ENCODE results near the gene ATP8B4.

ATP8B4 gene

DNA sequence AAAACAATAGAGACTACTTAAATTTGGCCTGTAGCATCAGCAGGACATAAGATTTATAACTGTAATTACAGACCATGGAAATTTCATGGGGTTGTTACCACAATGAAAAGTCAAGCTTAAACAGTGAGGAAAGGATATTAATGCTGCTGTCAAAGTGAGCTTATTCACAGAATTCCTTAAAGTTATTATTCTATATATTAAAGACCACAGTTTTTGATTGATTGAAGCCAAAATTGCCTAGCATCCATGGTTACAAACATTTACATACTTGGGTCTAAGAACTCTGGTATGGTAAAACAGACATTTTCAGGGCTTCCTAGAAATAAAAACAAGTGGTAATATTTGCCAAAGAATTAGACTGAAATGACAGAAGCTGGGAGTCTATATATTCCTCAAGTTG is 248.6 kb downstream of the ATP8B4 start:
- DNase-seq (ENCODE audit: extremely low read depth in 1 of 2, low read depth in 1 of 2), result no peak

- DNase-seq (ENCODE audit: extremely low read depth in 1 of 2, low read depth in 1 of 2), result no peak
Measured at GRCh38 chr15:49868348-49868747, 250.7 kb downstream of the ATP8B4 start.

DNA sequence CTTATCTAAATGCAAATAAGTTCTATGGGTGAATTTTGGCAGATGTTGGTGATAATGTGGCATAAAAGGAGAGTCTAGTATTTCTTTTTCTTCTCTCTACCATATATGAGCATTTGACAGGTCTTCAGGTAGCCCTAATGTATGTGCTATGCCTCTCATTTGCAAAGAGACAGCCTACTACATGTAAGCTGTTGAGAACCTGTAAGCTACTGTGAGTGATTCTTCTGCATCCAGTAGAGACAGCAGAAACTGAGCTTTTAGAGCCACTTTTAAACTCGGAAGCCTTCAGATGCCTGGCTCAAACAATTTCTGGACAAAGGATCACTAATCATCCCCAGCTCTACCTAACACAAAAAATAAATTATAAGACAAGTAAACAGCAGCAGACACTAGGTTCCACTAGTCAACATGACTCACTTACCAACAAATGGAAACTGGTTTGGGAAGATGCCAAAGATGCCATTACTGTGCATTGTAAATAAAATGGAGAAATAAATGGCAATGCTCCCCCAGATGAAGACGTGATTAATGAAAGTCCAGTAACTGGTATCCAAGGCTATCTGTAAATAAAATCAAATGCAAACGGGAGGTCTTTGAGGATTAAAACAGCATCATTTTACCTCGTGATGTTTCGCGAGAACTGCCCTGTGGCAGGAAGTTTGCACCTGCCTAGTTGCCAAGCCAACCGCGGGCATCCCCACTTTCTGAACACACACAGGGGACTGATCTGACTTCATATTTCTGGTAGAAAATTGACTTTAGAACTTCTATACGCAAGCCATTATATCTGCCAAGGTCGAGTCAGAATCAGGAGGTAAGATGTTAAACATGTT is 252.9 kb downstream of the ATP8B4 start:
- DNase-seq (ENCODE audit: extremely low read depth in 1 of 2, low read depth in 1 of 2), result no peak

DNA sequence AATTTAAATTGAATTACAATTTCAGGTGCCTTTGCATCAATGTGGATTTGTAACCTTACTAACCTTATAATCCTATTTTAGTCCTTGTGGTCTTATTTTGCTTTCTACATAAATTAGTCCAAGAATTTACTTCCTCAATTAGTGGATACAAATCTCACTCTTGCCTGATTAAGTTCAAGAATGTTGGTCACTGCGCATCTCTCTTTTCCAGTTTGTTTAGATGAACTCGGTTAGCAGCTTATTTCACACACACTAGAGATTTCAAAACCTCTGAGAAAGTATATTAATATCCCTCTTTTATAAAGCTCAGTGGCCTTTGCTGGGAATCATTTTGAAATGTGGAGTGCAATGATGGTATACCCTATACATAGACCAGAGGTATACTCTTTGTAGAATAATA is 254.8 kb downstream of the ATP8B4 start:
- no peak for DNase-seq (ENCODE audit: extremely low read depth in 1 of 2, low read depth in 1 of 2)

GRCh38 chr15:49863431-49864224 is 255.4 kb downstream of the ATP8B4 start:
- no peak for DNase-seq (ENCODE audit: extremely low read depth in 1 of 2, low read depth in 1 of 2)

- no peak for DNase-seq (ENCODE audit: extremely low read depth in 1 of 2, low read depth in 1 of 2)
Measured at GRCh38 chr15:49860101-49860500, 258.9 kb downstream of the ATP8B4 start.

GRCh38 chr15:49857496-49858475 is 261.2 kb downstream of the ATP8B4 start:
- no peak for DNase-seq (ENCODE audit: extremely low read depth in 1 of 2, low read depth in 1 of 2)

DNA sequence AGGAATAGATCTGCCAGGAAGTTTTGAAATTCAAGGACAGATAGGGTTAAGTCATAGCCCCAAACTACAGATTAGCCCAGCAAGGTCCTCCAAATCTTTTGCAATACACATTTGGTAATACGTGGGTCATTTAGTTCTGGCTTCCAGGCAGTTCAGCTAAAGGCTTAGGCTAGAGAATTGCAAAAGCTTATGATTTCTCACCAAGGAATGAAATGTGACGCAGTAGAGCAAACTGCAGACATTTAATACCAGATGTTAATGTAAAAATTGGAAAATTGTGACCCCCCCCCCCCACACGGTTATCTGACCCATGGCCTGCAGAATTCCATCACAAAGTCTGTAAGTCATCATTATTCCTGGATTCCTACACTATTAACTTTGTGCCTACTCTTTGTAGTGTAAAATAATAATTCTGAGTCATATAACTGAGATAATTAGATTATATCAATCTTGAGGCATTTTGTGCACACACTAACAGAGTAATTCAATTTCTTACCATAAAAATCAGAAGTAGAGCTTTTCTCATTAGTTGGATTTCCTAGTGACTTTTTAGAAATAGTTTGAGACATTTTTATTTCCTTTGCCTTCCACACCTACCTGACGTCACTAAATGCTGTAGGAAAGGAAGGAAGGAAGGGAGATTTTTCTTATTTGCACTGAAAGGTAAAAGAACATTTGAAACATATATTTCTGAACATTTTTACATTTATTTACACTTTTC is 263.0 kb downstream of the ATP8B4 start:
- no peak for DNase-seq (ENCODE audit: extremely low read depth in 1 of 2, low read depth in 1 of 2)

GRCh38 chr15:49852756-49853155 is 266.3 kb downstream of the ATP8B4 start:
- no peak for DNase-seq (ENCODE audit: extremely low read depth in 1 of 2, low read depth in 1 of 2)

DNA sequence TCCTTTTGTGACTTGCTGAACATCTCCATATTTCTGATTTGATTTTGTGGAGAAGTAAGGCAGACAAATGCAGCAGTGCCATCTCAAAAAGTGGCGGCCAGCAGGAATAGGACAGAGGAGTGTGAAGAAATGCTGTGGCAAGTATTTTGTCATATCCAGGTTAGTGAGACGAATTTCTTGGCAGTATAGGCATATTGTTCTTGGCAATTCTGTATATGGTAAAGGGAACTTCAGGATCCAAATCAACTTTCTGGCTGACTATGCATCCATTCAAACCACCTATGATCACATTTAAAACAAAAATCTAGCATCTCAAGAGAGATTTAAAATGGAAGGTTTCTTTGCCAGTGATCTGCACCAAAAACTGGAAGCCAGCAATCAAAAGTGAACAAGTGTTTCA is 270.2 kb downstream of the ATP8B4 start:
- no peak for DNase-seq (ENCODE audit: extremely low read depth in 1 of 2, low read depth in 1 of 2)

GRCh38 chr15:49848282-49848724 is 270.7 kb downstream of the ATP8B4 start:
- no peak for DNase-seq (ENCODE audit: extremely low read depth in 1 of 2, low read depth in 1 of 2)

DNA sequence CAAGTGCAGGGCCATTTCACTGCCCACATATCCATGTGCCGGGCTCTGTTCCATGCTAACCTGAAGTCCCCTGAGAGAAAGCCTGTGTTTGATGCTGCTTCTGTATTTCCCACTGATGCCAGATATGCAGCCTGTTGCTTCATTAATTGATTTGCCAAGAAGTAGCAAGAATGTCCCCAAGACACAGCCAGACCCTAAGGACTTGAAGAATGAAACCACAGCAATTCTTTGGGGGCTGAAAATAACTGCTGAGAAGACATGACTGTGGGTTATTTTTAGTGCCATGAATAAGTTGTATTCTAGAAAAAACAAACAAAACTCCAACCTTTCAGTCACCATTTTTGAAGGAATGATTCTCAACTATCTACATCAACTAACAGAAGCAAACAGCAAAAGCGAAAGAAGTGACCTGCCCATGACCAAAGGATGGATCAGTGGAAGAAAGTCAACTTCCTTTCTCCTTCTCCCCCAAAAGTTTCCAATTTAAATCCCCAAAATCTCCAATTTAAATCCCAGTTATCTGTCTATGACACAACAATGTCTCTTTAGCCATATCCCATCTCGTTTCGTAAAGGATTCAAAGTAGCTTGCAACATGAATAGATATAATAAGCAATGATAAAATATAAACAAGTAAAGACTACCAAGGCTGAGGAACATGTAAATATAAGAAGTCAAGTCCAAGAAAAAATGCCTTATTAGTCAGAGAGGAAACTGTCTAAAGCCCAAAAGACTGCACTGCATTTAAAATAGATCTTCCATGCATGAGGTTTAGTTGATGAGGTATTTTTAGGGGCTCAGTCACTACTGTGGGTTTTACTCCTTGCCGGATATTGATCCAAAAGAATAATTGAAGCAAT is 271.4 kb downstream of the ATP8B4 start:
- no peak for DNase-seq (ENCODE audit: extremely low read depth in 1 of 2, low read depth in 1 of 2)

DNA sequence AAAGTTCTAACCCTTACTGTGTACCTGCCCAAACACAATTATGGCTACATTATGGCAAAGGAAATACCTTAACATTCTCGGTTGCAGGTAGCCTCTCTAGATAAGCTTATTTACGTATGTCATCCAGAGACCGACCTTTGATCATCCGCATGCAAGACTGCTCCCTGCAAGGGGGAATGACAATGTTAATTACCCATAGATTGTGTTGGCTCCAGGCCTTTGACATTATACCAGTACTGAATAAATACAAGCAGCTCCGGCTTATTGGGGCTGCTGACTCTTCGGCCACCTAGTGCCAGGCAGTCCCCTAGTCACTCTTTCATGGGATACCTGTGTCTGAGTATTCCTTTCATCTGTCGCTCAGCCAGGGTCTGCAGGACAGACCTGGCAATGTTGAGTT is 274.6 kb downstream of the ATP8B4 start:
- DNase-seq (ENCODE audit: extremely low read depth in 1 of 2, low read depth in 1 of 2), result no peak

GRCh38 chr15:49843725-49844124 is 275.3 kb downstream of the ATP8B4 start:
- no peak for DNase-seq (ENCODE audit: extremely low read depth in 1 of 2, low read depth in 1 of 2)

DNA sequence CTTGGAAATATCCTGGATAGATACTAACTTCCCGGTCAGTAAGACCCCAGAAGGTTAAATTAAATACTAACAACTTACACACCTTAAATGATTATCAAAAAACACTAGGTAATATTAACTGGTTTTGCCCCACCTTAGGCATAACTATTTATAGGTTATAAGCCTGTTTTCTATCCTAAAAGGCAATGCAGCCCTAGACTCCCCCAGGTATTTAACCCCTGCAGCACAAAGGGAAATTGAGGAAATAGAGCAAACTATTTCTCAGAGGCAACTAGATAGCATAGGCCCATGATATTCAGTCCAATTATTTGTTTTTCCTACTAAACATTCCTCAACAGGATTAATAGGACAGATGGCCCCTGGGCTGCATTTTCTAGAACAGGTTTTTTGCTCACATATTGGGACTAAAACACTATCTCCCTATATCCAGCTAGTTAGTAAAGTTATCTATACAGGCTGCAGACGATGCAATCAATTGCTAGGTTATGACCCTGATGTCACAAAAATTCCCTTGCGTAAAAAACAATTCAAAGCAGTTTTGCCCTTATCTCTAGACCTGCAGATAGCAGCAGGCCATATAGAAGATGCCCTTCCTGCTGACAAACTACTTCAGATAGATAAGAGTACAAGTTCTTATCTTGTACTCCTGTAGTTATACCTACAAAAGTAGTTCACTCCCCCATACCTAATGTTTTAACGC is 276.9 kb downstream of the ATP8B4 start:
- no peak for DNase-seq (ENCODE audit: extremely low read depth in 1 of 2, low read depth in 1 of 2)

- DNase-seq (ENCODE audit: extremely low read depth in 1 of 2, low read depth in 1 of 2), result no peak
Measured at GRCh38 chr15:49832511-49832910, 286.5 kb downstream of the ATP8B4 start.

DNA sequence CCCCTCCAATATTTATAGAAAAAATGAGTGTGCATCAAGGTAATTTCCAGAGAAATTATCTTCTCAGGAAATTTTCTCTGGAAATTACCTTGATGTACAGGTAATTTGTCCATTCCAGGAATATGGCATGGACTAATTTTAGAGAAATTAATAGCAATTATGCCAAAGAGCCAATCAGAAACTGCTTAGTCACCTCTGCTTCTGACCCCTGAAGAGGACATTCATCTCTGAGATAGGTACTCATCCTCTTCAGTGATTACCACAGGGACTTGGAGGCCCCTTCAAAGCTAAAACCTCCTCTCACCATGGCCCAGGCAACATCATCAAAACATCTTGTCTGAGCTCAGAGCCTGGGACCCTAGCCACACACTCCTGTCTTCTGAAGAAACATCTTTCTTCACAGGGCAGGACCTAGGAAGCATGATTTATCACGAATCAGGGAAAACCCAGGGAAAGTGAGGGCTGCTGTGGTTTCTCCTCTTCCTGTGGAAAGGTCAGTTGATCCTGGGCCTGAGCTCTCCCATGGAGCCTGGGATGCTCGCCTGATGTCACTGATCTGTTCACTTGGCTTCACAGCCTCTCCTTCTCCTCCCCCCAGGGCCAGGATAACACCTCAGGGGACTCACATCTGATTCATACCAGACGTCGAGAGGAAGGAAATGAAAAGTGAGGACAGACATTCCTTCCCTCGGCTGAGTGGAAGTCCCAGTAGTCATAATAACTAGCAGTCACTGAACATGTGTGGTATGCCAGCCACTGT is 287.6 kb downstream of the ATP8B4 start:
- no peak for DNase-seq (ENCODE audit: extremely low read depth in 1 of 2, low read depth in 1 of 2)

- no peak for DNase-seq (ENCODE audit: extremely low read depth in 1 of 2, low read depth in 1 of 2)
Measured at GRCh38 chr15:49830391-49830790, 288.6 kb downstream of the ATP8B4 start.

Measured in activated CD8-positive, alpha-beta memory T cell treated with anti-CD3 and anti-CD28 coated beads for 1 hour (primary cell).